Measurements from ENCODE around the gene THEMIS2. TPM values are rescaled to one million over a fixed set of nuclear protein-coding genes. Genes with fewer than 3 reads are reported as not detected.
"Not testable (repeated sequence)": the region's sequence is repeated elsewhere in the genome, so short reads cannot be mapped to it uniquely, and the experiment has no call there.

The THEMIS2 gene
- total RNA-seq, 1 donor, result 270 TPM

- Histone ChIP-seq H3K9me3 (ENCODE audit: low read depth, low read length) (no peaks in the 10 kb centered on the region), H3K4me3 (ENCODE audit: low read length) (no peak overlapping the region), H3K4me1 (ENCODE audit: insufficient read depth, low read length) (peaks cover 49% of the 10 kb centered on the region)
Observed at GRCh38 chr1:27858072-27858948, 14.0 kb upstream of the THEMIS2 start.

GRCh38 chr1:27858949-27859576 lies 13.3 kb upstream of the THEMIS2 start:
- H3K4me3 ChIP-seq (ENCODE audit: low read length), result no peak overlapping the region
- no peaks in the 10 kb centered on the region for H3K27me3 ChIP-seq (ENCODE audit: insufficient read depth, low read length)
- peaks cover 57% of the 10 kb centered on the region for H3K4me1 ChIP-seq (ENCODE audit: insufficient read depth, low read length)
- no peaks in the 10 kb centered on the region for H3K9me3 ChIP-seq (ENCODE audit: low read depth, low read length)

More at GRCh38 chr1:27858072-27858948, 14.0 kb upstream of the THEMIS2 start:
- H3K27me3 ChIP-seq (ENCODE audit: insufficient read depth, low read length), result no peaks in the 10 kb centered on the region

- no peaks in the 10 kb centered on the region for H3K27me3 ChIP-seq (ENCODE audit: insufficient read depth, low read length)
- H3K9me3 ChIP-seq (ENCODE audit: low read depth, low read length), result no peaks in the 10 kb centered on the region
- peaks cover 81% of the 10 kb centered on the region for H3K4me1 ChIP-seq (ENCODE audit: insufficient read depth, low read length)
- H3K4me3 ChIP-seq (ENCODE audit: low read length), result no peak overlapping the region
Observed at GRCh38 chr1:27861436-27861835, 10.9 kb upstream of the THEMIS2 start.

GRCh38 chr1:27862004-27862403 lies 10.3 kb upstream of the THEMIS2 start:
- Histone ChIP-seq H3K4me1 (ENCODE audit: insufficient read depth, low read length) (peaks cover 85% of the 10 kb centered on the region), H3K9me3 (ENCODE audit: low read depth, low read length) (no peaks in the 10 kb centered on the region), H3K4me3 (ENCODE audit: low read length) (no peak overlapping the region), H3K27me3 (ENCODE audit: insufficient read depth, low read length) (no peaks in the 10 kb centered on the region)

- no peak overlapping the region for H3K4me3 ChIP-seq (ENCODE audit: low read length)
- H3K27me3 ChIP-seq (ENCODE audit: insufficient read depth, low read length), result no peaks in the 10 kb centered on the region
- no peaks in the 10 kb centered on the region for H3K9me3 ChIP-seq (ENCODE audit: low read depth, low read length)
- peaks cover 94% of the 10 kb centered on the region for H3K4me1 ChIP-seq (ENCODE audit: insufficient read depth, low read length)
Observed at GRCh38 chr1:27862671-27863537, 9.4 kb upstream of the THEMIS2 start.

- no peak overlapping the region for H3K4me3 ChIP-seq (ENCODE audit: low read length)
- no peaks in the 10 kb centered on the region for H3K9me3 ChIP-seq (ENCODE audit: low read depth, low read length)
- H3K4me1 ChIP-seq (ENCODE audit: insufficient read depth, low read length), result peaks cover 96% of the 10 kb centered on the region
- no peaks in the 10 kb centered on the region for H3K27me3 ChIP-seq (ENCODE audit: insufficient read depth, low read length)
Observed at GRCh38 chr1:27863538-27863915, 8.8 kb upstream of the THEMIS2 start.

GRCh38 chr1:27864264-27864895 lies 8.0 kb upstream of the THEMIS2 start:
- H3K4me3 ChIP-seq (ENCODE audit: low read length), result no peak overlapping the region
- H3K9me3 ChIP-seq (ENCODE audit: low read depth, low read length), result no peaks in the 10 kb centered on the region
- no peaks in the 10 kb centered on the region for H3K27me3 ChIP-seq (ENCODE audit: insufficient read depth, low read length)
- H3K4me1 ChIP-seq (ENCODE audit: insufficient read depth, low read length), result peaks cover 96% of the 10 kb centered on the region

- no peaks in the 10 kb centered on the region for H3K9me3 ChIP-seq (ENCODE audit: low read depth, low read length)
- H3K4me1 ChIP-seq (ENCODE audit: insufficient read depth, low read length), result peaks cover 96% of the 10 kb centered on the region
- no peak overlapping the region for H3K4me3 ChIP-seq (ENCODE audit: low read length)
- no peaks in the 10 kb centered on the region for H3K27me3 ChIP-seq (ENCODE audit: insufficient read depth, low read length)
Observed at GRCh38 chr1:27865821-27866220, 6.5 kb upstream of the THEMIS2 start.

GRCh38 chr1:27868556-27868931 lies 3.8 kb upstream of the THEMIS2 start:
- peaks cover 91% of the 10 kb centered on the region for H3K4me1 ChIP-seq (ENCODE audit: insufficient read depth, low read length)
- H3K4me3 ChIP-seq (ENCODE audit: low read length), result no peak overlapping the region
- no peaks in the 10 kb centered on the region for H3K27me3 ChIP-seq (ENCODE audit: insufficient read depth, low read length)
- no peaks in the 10 kb centered on the region for H3K9me3 ChIP-seq (ENCODE audit: low read depth, low read length)

GRCh38 chr1:27868932-27869718 lies 3.2 kb upstream of the THEMIS2 start:
- Histone ChIP-seq H3K27me3 (ENCODE audit: insufficient read depth, low read length) (no peaks in the 10 kb centered on the region), H3K4me3 (ENCODE audit: low read length) (no peak overlapping the region), H3K4me1 (ENCODE audit: insufficient read depth, low read length) (peaks cover 91% of the 10 kb centered on the region), H3K9me3 (ENCODE audit: low read depth, low read length) (no peaks in the 10 kb centered on the region)

GRCh38 chr1:27869719-27870085 lies 2.6 kb upstream of the THEMIS2 start:
- peaks cover 91% of the 10 kb centered on the region for H3K4me1 ChIP-seq (ENCODE audit: insufficient read depth, low read length)
- H3K4me3 ChIP-seq (ENCODE audit: low read length), result no peak overlapping the region
- H3K9me3 ChIP-seq (ENCODE audit: low read depth, low read length), result no peaks in the 10 kb centered on the region
- H3K27me3 ChIP-seq (ENCODE audit: insufficient read depth, low read length), result no peaks in the 10 kb centered on the region

GRCh38 chr1:27871076-27871475 lies 1.3 kb upstream of the THEMIS2 start:
- not testable (repeated sequence) for H3K27me3 ChIP-seq (ENCODE audit: insufficient read depth, low read length); H3K4me3 ChIP-seq (ENCODE audit: low read length)

GRCh38 chr1:27872802-27873551 lies 633 bp downstream of the THEMIS2 start:
- Histone ChIP-seq H3K27me3 (ENCODE audit: insufficient read depth, low read length) (no peaks in the 10 kb centered on the region), H3K9me3 (ENCODE audit: low read depth, low read length) (no peaks in the 10 kb centered on the region), H3K4me3 (ENCODE audit: low read length) (peak overlapping the region; percentile 98), H3K4me1 (ENCODE audit: insufficient read depth, low read length) (peaks cover 91% of the 10 kb centered on the region)

More at GRCh38 chr1:27871076-27871475, 1.3 kb upstream of the THEMIS2 start:
- not testable (repeated sequence) for H3K9me3 ChIP-seq (ENCODE audit: low read depth, low read length)
- H3K4me1 ChIP-seq (ENCODE audit: insufficient read depth, low read length), result peaks cover 91% of the 10 kb centered on the region

Data from mononuclear cell (primary cell).